Uterus (tissue), 2 donors: ENCODE measurements around the gene GPR17.

Source experiments
- CTCF ChIP-seq, 4 experiments: fragments of 200-600 bp in 2 of 4; fragments of 450-650 bp in 2 of 4; sonication (generic) in 2 of 4; IDR thresholded peaks; one replicate each; pipeline ENCODE4 v1.5.1; 2016 to 2019; ENCODE audit warnings: antibody characterized with exemption in 4 of 4, mild to moderate bottlenecking in 2 of 4, moderate library complexity in 1 of 4
- POLR2A ChIP-seq, 2 donors: fragments of 450-650 bp; IDR thresholded peaks; one replicate each; pipeline ENCODE4 v1.6.1; 2016; ENCODE audit warnings: antibody characterized with exemption in 2 of 2, mild to moderate bottlenecking in 1 of 2, moderate library complexity in 1 of 2

- TF ChIP-seq CTCF (IDR thresholded peaks at IDR 0.05) (no peak), POLR2A (IDR thresholded peaks at IDR 0.05) (no peak)
Measured at GRCh38 chr2:127651971-127652550, 6.1 kb downstream of the GPR17 start.
